Muscle of back (tissue), 11 donors: ENCODE measurements around the gene HOXB3. TPM values are rescaled to one million over a fixed set of nuclear protein-coding genes. Genes with fewer than 3 reads are reported as not detected.

Experiments used
- DNase-seq, 3 donors: peaks; one replicate each; pipeline versions ENCODE4 v3.0.0 to v3.0.0-alpha.2; 2013
- polyA plus RNA-seq, 10 donors: library from polyadenylated mRNA; unstranded; fragments of 120-200 nt; gene quantifications; one replicate each; pipeline ENCODE4 v1.2.1, GENCODE V29; 2013; ENCODE audit not compliant: insufficient read length in 10 of 10

Gene HOXB3
- polyA plus RNA-seq, 10 donors: 10.4 to 39.0 (median 24.4) TPM

DNA sequence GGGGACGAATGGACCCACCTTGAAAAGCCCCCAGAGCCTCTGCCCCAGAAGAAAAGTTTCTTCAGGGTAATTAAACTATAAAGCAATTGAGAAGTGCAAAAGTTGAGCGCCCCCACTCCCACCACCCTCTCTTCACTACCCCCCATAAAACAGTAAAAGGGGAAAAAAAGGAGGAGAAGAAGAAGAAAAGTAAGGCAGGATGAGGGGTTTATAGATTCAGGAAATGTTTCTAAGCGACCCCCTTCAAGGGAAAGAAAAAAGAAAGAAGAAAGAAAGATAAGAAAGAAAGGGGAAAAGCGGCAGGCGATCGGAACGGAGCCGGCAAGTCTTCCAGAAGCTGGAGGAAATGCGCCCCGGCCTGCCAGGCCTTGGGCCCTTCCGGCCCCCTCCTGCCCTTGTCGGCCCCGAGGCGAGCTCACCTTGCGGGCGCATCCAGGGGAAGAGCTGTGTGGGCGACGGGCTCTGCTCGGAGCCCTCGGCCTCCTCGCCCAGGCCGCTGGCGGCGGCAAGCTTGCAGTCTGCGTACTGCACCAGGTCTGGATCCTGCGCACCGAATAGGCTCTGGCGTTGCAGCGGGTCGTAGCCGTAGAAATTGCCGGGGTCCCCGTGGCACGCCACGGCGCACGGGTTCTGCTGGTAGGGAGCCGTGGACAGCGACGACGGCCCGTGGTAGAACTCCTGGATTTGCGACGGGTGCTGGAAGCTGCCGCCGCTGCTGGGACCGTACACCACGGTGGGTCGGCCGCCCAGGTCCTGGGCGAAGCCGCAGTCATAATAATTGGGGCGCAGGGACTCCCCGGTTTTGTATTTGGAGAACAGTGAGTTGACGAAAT, 24.0 kb upstream of the HOXB3 start:
- DNase-seq: peak in 1 of 3 donors; percentile 73

DNA sequence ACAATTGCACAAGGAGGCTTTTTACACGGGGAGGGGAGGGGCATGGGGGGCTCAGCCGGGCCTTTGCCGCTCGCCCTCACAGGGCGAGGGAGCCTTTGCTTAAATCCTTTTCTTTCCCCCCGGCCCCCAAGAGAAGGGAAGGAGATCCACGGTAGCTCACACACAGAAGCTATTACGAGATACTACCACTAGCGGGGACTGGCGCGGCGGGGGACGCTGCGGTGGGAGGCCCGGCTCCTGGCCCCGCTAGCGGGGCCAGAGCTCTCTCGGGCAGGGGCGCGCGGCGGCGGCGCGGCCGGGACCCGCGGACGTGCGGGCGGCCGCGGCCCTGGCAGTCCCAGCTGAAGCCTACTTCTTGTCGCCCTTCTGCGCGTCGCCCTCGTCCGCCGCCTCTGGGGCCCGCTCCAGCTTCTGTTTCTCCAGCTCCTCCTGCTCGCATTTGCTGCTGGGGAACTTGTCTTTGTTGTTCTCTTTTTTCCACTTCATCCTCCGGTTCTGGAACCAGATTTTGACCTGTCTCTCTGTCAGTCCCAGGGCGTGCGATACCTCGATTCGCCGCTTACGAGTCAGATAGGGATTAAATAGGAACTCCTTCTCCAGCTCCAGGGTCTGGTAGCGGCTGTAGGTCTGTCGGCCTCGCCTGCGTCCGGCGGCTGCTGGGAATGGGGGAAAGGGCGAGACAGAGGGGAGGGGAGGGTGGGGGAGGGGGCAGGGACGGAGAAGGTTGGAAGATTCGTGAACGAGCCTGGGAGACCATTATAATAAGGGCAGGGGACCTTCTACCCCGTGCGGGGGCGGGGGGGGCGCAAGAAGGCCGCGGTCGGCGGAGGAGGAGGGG, 23.0 kb upstream of the HOXB3 start:
- peak in 2 of 3 donors; percentile 37 to 67 for DNase-seq

DNA sequence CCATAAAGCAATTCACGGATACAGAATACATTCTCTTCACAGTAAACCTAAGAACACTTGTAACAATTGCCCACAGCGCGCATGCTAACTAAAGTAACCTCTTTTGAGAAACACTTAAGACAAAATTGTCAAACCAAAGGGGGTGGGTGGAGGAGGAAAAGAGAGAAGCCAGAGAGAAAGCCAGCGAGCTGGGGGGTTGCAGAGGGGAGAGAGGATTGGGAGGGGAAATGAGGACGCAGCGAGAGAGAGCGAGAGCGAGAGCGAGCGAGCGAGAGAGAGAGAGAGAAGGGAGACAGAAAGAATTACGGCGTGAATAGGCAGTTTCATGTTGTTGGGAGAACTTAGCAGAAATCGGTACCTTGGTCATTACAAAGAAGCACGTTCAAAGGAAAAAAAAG, 22.4 kb upstream of the HOXB3 start:
- DNase-seq: peak in 1 of 3 donors; percentile 33

- DNase-seq: no peak
These were observed 21.8 kb upstream of the HOXB3 start for GRCh38 chr17:48611681-48612455.

DNA sequence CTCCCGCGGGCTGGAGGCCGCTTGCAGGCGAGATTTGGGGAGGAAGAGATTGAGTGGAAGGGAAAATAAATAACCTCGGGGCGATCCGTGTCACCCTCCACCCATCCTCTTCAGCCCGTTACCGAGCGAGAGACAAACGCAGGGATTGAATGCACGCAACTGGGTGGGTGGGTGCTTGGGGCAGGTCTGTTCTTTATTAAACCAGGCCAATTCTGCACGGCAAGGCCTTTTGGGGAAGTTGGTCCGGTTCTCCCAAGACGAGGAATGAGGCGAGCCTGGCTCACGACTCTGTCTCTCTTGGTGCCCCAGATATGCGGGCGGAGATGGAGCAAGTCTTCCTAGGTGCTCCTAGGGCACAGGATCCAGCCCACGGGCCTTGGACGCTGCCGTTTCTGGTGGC, 21.2 kb upstream of the HOXB3 start:
- DNase-seq: no peak

DNA sequence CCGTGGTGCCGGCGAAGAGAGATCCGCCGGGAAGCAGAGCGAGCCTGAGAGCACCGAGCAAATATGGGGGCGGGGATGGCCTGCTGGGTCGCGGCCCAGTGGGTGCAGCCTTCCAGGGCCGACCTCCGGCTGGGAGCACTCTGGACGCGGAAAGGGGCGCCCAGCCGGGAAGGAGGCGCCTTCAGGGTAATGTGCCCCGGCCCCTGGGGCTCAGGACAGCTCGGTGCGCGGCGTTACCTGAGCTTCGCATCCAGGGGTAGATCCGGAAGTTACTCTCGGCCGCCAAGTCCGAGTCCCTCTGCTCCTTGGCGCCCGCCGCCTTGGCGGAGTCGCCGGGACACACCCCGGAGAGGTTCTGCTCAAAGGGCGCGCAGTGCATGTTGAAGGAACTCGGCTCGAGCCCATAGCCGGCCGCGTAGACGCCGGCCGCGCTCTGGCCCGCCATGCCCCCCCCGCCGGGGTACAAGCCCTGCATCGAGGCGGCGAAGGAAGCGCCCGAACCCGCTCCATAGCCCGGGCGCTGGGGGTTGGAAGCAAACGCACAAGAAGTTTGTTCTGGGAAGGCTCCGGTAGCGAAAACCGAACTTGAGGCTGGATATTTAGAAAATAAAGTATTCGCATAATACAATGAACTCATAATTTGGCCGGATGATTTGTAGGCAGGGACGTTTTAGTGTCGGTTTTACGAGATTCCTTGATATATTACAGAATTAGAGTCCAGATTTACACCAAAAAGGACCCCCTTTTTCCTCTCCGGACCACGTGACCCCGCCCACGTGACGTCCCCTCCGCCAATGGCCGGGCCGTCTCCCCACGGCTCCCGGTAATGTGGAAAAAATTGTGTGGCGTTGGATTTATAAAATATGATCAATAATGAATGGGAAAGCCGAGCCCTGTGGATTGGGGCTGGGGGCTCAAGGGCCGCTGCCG, 20.5 kb upstream of the HOXB3 start, which contains the start of gene HOXB7:
Gene HOXB7 (minus strand): TSS at position 736 of the 930 bp plus-strand sequence. CDS start 99 bp downstream, at position 637.
- DNase-seq: peak; percentile 59 to 86 (median 79)

DNA sequence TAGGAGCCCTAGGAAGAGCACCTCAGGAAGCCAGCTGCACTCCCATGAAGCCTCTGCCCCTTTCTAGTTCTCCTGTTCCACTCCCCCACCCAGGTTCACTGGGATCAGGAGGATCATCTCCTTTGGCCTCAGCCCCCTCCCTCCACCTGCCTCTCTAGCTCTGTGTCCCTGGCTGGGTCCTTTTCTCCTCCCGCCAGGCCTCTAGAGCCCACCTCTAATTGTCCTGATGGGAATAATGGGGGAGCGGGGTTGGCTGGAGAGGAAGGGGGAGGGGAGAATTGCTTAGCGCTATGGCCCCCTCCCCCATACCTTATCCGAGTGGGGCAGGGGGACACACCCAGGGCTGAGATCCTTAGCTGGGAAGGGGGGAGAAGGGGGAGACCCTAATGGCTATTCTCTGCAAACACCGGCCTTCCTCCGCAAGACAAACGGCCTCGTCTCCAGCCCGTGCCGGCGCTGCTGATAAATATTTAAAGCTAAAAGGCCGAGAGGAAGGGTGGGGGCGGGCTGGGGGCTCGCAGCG, 19.8 kb upstream of the HOXB3 start:
- DNase-seq: no peak

GRCh38 chr17:48609033-48609432, 19.0 kb upstream of the HOXB3 start:
- no peak for DNase-seq

DNA sequence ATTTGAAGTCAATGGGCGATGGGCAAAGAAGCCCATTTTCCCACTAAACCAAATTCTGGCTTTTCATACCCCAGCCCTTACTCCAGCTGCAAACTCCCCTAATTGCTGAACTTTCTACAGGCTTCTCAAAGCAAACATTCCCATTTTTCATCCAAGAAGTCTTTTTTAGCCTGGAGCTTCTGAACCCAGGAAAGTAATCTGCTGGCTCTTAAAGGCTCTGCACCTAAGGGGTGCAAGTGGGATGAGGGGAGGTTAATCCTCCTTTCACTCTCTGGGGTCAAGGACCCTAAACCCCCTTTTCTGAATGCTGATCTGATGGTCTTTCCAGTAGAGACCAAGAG, 18.4 kb upstream of the HOXB3 start:
- DNase-seq: no peak

DNA sequence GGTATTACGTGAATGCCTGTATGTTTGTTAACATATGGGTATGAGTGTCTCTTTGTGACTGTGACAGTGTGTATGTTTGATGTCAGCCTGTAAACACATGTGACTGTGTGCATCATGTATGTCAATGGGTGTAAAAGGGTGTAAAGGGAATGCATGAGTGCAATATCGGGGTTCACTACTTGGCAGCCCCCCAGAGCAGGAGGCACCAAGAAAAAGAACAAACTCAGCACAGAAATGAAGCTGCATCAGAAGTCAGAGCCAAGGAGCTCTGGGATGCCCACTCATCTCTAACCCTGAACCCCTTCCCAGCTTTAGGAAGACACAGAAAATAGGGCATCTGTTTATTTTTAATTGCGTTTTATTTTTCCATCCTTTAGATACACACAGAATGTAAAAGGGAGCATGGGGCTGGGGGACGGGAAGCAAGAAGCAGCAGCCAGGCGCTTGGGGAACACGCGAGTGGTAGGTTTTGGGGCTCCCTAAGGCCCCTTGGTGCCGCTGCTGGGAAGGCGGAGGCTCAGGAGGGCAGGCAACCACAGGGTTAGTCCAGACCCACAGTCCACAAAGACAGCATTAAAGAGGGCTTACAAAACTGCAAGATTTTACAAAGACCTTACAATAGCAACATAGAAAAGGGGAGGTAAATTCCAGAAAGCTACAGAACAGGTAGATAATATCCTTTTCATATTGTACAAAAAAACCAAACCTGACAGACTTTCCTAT, 17.0 kb upstream of the HOXB3 start:
- no peak for DNase-seq

DNA sequence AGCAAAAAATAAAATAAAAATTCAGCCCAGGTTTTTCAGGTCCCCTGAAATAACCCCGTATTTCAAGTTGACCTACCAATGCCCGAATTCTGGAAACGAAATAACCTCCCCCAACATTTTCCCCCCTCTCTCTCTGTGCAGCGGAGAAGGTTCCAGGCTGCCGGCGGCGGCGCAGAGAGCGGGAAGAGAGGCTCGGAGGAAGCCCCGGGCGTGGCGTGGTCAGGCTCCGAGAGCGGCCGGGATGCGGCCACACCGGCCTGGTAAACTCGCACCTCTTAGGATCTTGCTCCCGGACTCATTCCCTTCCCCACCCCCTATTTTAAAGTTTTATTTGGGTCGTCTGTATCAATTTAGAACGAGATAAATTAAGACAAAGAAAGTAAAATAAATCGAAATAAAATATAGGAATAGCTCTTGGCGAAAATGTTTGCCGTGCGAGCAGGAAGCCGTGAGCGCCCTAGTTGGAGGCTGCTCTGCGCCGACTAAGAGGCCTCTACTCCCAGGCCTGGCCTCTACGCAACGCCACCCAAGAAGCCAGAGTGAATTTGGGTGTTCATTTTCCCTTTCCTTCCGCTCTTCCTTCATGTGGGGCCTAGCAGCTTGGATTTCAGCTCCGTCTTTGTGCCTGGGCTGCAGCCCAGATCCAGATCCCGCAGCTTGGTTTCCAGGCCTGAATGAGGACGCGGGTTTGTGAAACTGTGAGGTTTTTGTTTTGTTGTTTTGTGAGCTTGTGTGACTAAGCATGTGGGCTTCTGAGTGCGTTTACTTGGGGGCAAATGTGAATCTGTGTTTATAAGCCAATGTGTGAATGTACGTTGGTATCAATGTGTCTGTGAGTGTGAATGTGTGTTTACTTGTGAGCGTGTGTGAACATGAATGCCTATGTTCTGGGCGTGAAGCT, 16.2 kb upstream of the HOXB3 start:
- DNase-seq: peak in 1 of 3 donors; percentile 55

DNA sequence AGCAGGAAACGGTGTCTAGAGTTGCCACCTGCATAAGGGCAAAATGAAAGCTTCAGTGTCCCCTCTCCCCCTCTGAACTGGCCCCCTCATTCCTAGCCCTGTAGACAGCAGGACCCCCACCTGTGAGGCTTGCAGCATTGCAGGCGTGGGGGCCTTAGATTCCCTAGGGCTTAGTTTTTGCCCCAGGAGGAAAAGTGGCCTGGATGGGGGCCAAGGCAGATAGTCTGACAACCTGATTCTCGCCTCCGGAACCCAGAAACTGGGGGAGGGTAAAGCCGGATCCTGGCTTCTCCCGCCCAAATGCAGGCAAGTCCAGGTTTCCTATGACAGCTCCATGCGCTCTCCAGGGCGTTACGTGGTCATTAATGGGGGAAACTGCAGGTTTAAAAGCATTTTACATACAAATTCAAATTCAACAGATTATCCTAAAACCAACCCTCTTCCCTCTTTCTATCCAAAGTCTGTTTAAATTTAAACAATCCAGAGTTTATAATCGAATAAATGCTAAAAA, 15.4 kb upstream of the HOXB3 start:
- DNase-seq: no peak

DNA sequence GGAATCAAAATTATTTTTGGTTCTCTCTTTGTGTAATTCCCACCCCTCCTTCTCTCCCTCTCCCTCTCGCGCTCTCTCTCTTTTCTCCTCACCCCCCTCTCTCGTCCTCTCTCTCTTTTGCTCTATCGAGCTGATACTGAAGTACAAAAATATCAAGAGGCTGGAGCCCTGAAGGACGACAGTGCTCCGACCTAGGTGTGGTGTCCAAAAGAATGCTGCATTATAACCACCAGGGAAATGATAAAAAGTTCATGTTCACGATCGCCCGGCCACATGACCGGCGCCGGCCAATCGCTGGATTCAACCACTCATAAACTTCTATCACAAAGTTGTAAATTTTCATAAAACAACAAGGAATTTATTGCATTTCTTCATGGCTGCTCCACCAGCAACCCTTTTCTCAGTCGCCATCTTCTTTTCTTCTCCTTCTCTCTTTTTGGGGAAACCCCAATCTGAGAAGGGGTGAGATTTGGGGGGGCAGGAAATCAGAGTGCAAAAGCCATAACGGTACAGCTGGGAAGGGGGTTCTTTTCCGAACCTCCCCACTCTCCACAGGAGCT, 14.8 kb upstream of the HOXB3 start, which contains the start of gene HOXB6:
Gene HOXB6 (minus strand): TSS at position 217 of the 560 bp plus-strand sequence. CDS start 6,836 bp downstream, outside the sequence.
- peak in 1 of 3 donors; percentile 66 for DNase-seq

GRCh38 chr17:48603959-48604769, 14.1 kb upstream of the HOXB3 start:
- no peak for DNase-seq

DNA sequence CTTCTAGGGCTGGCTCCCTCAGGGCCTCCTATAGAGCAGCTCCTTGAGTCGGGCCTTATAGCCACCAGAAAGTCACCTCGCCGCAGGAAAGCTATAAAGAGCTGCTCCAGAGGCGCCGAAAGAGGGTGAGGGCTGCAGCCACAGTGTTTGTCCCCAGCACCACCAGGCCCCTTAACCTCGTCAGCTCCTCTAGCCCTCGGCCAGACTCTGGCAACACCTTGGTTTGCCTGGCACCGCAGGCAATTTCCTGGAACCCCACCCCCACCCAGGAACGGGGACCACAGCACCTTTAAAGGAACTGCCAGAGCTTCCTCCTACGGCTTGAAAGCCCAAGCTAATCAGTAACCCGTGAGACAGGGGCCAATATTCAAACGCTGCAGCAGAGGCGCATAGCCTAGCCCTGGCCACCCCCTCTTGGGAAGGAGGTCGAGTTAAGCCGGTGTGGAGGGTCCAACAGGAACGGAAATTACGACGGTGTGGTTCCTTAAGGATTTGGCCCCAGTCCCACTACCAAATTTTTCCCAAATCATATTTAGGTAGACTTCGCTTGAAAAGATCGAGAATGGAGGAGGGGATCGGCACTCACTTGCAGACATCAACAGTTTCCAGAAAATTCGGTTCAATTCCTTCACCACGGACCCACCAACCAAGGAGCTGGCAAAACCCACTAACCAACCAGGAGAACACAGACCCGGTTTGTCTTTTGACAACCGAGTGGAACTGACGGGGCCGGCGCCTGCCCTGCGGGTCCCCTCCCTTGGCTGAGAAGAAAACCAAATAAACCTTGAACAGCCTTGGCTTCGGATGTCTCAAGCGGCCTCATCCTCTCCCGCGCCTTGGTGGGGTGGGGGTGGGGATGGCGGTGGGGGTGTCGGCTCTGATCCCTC, 11.7 kb upstream of the HOXB3 start:
- DNase-seq: no peak

- no peak for DNase-seq
These were observed 11.1 kb upstream of the HOXB3 start for GRCh38 chr17:48601207-48601538.
